Loucy (cell line): ENCODE results near the gene KIZ.

Experiments used
- H2AFZ ChIP-seq: fragments of 200-600 bp; sonication (generic); 2 replicates; pipeline ENCODE4 v1.6.0; 2016; ENCODE audit warnings: antibody characterized with exemption, mild to moderate bottlenecking, low read length, moderate library complexity
- H3F3A ChIP-seq: fragments of 200-600 bp; 2 replicates; pipeline ENCODE4 v1.6.0; 2016; ENCODE audit warnings: antibody characterized with exemption, low read depth, mild to moderate bottlenecking
- H3K27me3 ChIP-seq: fragments of 200-600 bp; sonication (generic); 2 replicates; pipeline ENCODE4 v1.6.1; 2014; ENCODE audit warnings: low read length, mild to moderate bottlenecking; ENCODE audit not compliant: insufficient read depth, poor library complexity, severe bottlenecking
- H3K36me3 ChIP-seq: fragments of 200-600 bp; sonication (generic); 2 replicates; pipeline ENCODE4 v1.6.1; 2016; ENCODE audit warnings: low read length; ENCODE audit not compliant: insufficient read depth
- H3K4me1 ChIP-seq: fragments of 200-600 bp; sonication (generic); 2 replicates; pipeline ENCODE4 v1.5.1; 2014; ENCODE audit warnings: low read length, mild to moderate bottlenecking; ENCODE audit not compliant: insufficient read depth, poor library complexity, severe bottlenecking
- H3K4me2 ChIP-seq: fragments of 200-600 bp; sonication (generic); 2 replicates; pipeline ENCODE4 v1.6.0; 2014; ENCODE audit warnings: antibody characterized with exemption, low read length, low read depth, mild to moderate bottlenecking; ENCODE audit not compliant: poor library complexity, severe bottlenecking
- H3K4me3 ChIP-seq: fragments of 200-600 bp; sonication (generic); 2 replicates; pipeline ENCODE4 v1.5.1; 2014; ENCODE audit warnings: low read length, mild to moderate bottlenecking, mixed read lengths; ENCODE audit not compliant: poor library complexity, severe bottlenecking
- H3K79me2 ChIP-seq: fragments of 200-600 bp; sonication (generic); 2 replicates; pipeline ENCODE4 v1.6.1; 2014; ENCODE audit warnings: low read length; ENCODE audit not compliant: insufficient read depth
- H3K9ac ChIP-seq: fragments of 200-600 bp; sonication (generic); 2 replicates; pipeline ENCODE4 v1.6.0; 2014; ENCODE audit warnings: mild to moderate bottlenecking, low read depth, low read length, moderate library complexity; ENCODE audit not compliant: poor library complexity, severe bottlenecking
- H3K9me2 ChIP-seq: fragments of 200-600 bp; sonication (generic); replicated peaks from 2 replicates; pipeline ENCODE4 v1.6.1; 2016; ENCODE audit warnings: low read depth, low read length, mixed read lengths
- H3K9me3 ChIP-seq: fragments of 200-600 bp; sonication (generic); 2 replicates; pipeline ENCODE4 v1.6.1; 2014; ENCODE audit warnings: mild to moderate bottlenecking, antibody characterized with exemption, low read length, low read depth; ENCODE audit not compliant: insufficient read depth
- H4K20me1 ChIP-seq: fragments of 200-600 bp; sonication (generic); 2 replicates; pipeline ENCODE4 v1.6.0; 2014; ENCODE audit warnings: antibody characterized with exemption, low read length, mild to moderate bottlenecking; ENCODE audit not compliant: insufficient read depth, poor library complexity, severe bottlenecking
- EZH2phosphoT487 ChIP-seq: fragments of 200-600 bp; IDR thresholded peaks from 2 replicates; pipeline ENCODE4 v1.6.1; 2018; ENCODE audit warnings: antibody characterized with exemption, mild to moderate bottlenecking, moderate library complexity, borderline replicate concordance
- TF ChIP-seq, protein P1 (sequence below): fragments of 200-600 bp; sonication (generic); conservative IDR thresholded peaks from 2 replicates; pipeline ENCODE4 v1.5.1; 2014; ENCODE audit warnings: mild to moderate bottlenecking, antibody characterized with exemption, low read length

The KIZ gene

DNA sequence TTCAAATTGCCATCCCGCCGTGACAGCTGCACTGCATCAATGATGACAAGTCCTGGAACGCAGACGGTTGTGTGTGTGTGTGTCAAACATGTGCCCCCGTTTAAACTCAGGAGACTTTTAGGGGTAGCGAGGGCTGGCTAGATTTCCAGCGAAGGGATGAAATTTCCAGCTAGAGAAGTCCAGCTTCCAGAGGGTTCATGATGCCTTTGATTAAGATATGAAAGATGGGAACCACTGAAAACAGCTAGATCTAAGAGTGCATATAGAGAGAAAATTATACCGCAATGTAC lies 644 bp downstream of the KIZ start:
- Histone ChIP-seq H3K4me3 (peak overlapping the region; percentile 91), H4K20me1 (peaks cover 10% of the 10 kb centered on the region), H3K9me2 (no peaks in the 10 kb centered on the region), H3K79me2 (peaks cover 38% of the 10 kb centered on the region), H2AFZ (peak overlapping the region; percentile 80), H3K27me3 (no peaks in the 10 kb centered on the region), H3K4me2 (peak overlapping the region; percentile 93), H3K9ac (peak overlapping the region; percentile 91), H3K4me1 (peaks cover 49% of the 10 kb centered on the region), H3F3A (no peaks in the 10 kb centered on the region), H3K36me3 (no peaks in the 10 kb centered on the region), H3K9me3 (no peaks in the 10 kb centered on the region)
- TF ChIP-seq EZH2phosphoT487 = no peak
- TF ChIP-seq, protein P1, sequence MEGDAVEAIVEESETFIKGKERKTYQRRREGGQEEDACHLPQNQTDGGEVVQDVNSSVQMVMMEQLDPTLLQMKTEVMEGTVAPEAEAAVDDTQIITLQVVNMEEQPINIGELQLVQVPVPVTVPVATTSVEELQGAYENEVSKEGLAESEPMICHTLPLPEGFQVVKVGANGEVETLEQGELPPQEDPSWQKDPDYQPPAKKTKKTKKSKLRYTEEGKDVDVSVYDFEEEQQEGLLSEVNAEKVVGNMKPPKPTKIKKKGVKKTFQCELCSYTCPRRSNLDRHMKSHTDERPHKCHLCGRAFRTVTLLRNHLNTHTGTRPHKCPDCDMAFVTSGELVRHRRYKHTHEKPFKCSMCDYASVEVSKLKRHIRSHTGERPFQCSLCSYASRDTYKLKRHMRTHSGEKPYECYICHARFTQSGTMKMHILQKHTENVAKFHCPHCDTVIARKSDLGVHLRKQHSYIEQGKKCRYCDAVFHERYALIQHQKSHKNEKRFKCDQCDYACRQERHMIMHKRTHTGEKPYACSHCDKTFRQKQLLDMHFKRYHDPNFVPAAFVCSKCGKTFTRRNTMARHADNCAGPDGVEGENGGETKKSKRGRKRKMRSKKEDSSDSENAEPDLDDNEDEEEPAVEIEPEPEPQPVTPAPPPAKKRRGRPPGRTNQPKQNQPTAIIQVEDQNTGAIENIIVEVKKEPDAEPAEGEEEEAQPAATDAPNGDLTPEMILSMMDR = no peak

DNA sequence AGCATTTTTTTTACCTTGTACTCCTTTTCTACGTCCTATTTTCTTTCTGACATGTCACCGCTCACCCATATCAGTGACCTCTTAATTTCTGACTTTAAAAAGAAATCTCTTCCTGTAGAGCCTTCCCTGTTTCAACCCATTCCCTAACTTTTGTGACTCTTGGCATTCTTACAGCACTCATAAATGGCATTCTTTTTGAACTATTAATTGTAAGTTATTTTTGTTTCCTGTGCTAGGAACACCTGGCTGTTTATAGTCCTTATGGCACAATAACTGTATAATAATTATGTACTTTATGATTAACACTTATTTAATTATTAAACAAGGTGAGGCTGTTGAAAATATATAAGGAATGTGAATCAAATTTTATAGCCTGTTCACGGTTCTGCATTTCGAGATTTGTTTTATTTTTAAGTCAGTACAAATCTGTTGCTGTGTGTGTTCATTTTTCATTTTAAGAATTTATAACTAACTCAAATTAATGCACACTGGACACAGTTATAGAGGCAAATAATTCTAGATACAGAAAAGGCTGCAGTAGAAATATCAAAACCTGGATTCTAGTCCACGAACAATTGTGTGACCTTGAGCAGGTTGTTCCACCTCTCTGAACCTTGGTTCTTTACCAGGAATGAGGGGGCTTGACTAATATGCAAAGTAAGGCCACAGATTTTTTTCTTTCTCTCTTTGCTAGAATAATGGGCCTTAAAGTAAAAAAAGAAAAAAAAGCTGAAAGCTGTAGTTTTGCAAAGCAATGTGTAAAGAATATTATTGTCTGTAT lies 1.5 kb downstream of the KIZ start:
- Histone ChIP-seq H3K9ac (peak overlapping the region; percentile 91), H3K27me3 (no peaks in the 10 kb centered on the region), H3K9me3 (no peaks in the 10 kb centered on the region), H3K4me3 (peak overlapping the region; percentile 91), H3K9me2 (no peaks in the 10 kb centered on the region), H4K20me1 (peaks cover 10% of the 10 kb centered on the region), H3F3A (no peaks in the 10 kb centered on the region), H2AFZ (no peak overlapping the region), H3K4me1 (peaks cover 49% of the 10 kb centered on the region), H3K4me2 (peak overlapping the region; percentile 93), H3K79me2 (peaks cover 38% of the 10 kb centered on the region), H3K36me3 (no peaks in the 10 kb centered on the region)
- TF ChIP-seq, protein P1 = no peak
- no peak for TF ChIP-seq EZH2phosphoT487

DNA sequence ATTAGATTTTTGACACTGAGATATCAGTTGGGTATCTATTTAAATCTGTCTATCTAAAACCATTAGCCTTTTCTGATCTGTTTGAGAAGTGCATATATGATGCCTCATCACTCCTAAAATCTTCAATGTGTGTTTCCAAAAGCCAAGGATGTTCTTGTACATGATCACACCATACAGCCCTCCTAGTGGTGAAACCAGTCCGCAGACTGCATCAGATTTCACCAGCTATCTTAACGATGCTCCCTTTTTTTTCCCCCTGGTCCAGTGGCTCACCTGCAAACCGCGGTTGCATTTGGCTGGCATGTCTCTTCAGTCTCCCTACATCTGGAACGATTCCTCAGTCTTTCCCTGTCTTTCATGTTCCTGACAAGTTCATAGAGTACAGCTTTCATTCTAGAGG lies 4.0 kb downstream of the KIZ start:
- peaks cover 48% of the 10 kb centered on the region for H3K79me2 ChIP-seq
- peaks cover 10% of the 10 kb centered on the region for H4K20me1 ChIP-seq
- H3F3A ChIP-seq = no peaks in the 10 kb centered on the region
- no peak for TF ChIP-seq EZH2phosphoT487
- TF ChIP-seq, protein P1 = peak; percentile 47
- H3K27me3 ChIP-seq = no peaks in the 10 kb centered on the region
- H3K4me3 ChIP-seq = no peak overlapping the region
- H3K4me2 ChIP-seq = peak overlapping the region; percentile 5
- no peak overlapping the region for H2AFZ ChIP-seq
- H3K36me3 ChIP-seq = no peaks in the 10 kb centered on the region
- H3K9me2 ChIP-seq = no peaks in the 10 kb centered on the region
- H3K4me1 ChIP-seq = peaks cover 65% of the 10 kb centered on the region
- no peaks in the 10 kb centered on the region for H3K9me3 ChIP-seq
- no peak overlapping the region for H3K9ac ChIP-seq
